Measurements from ENCODE around the gene PSKH1. TPM values are rescaled to one million over a fixed set of nuclear protein-coding genes. Genes with fewer than 3 reads are reported as not detected.
A peak's percentile ranks its signal among the peaks of the same experiment; 100 is the strongest.

The PSKH1 gene
- total RNA-seq, 2 donors from 2014 or later = 32.1 to 37.4 TPM

DNA sequence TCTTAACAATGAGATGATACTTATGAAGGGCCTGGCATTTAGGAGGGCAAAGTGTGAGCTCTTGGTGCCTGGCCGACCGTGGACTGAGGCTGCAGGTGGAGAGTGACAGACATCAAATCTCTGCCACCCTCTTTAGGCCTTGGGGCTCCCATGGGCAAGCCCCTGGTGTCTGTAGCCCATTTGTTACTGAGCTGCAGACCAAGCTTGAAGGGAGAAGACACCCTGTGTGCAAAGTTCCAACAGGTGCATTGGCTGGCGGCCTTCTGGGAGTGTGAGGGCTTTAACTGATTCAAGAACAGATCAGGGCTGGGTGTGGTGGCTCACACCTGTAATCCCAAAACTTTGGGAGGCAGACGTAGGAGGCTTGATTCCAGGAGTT is 39.4 kb downstream of the PSKH1 start:
- Mint-ChIP-seq H3K27me3 (ENCODE audit: insufficient read depth) (no peaks in the 10 kb centered on the region), H3K4me3 (no peak overlapping the region), H3K27ac (no peak overlapping the region), H3K4me1 (peaks cover 24% of the 10 kb centered on the region), H3K9me3 (no peaks in the 10 kb centered on the region), H3K36me3 (ENCODE audit: low read depth) (peaks cover 18% of the 10 kb centered on the region)
- DNase-seq = no peak
- WGBS, 2 experiments (ENCODE audit: insufficient coverage in 1 of 2, insufficient read length in 1 of 2) = 96 to 97% methylated on average over 3 to 4 of the region's 4 CpGs
- no peak for TF ChIP-seq CTCF (conservative IDR thresholded peaks at IDR 0.05)
- no peaks in the 10 kb centered on the region for H3K9me3 ChIP-seq (ENCODE audit: control insufficient read depth, low read length)
- H3K9ac ChIP-seq (ENCODE audit: extremely low read depth, low read length, poor library complexity, severe bottlenecking) = no peak overlapping the region
- H3K4me1 ChIP-seq (ENCODE audit: control insufficient read depth, insufficient read depth, low read length) = no peaks in the 10 kb centered on the region
- no peak overlapping the region for H3K27ac ChIP-seq (ENCODE audit: low read depth, low read length)
- H3K36me3 ChIP-seq (ENCODE audit: control insufficient read depth, insufficient read depth, low read length) = peaks cover 15% of the 10 kb centered on the region
- no peaks in the 10 kb centered on the region for H3K27me3 ChIP-seq (ENCODE audit: control insufficient read depth, insufficient read depth, low read length, poor library complexity, severe bottlenecking)
- H3K4me3 ChIP-seq (ENCODE audit: low read length) = no peak overlapping the region

- no peak overlapping the region for H3K4me3 ChIP-seq (ENCODE audit: low read length)
- H3K4me1 ChIP-seq (ENCODE audit: control insufficient read depth, insufficient read depth, low read length) = no peaks in the 10 kb centered on the region
- H3K9ac ChIP-seq (ENCODE audit: extremely low read depth, low read length, poor library complexity, severe bottlenecking) = no peak overlapping the region
- WGBS, 2 experiments (ENCODE audit: insufficient coverage in 1 of 2, insufficient read length in 1 of 2) = 90 to 91% methylated on average over 7 of the region's 7 CpGs
- H3K9me3 Mint-ChIP-seq = no peaks in the 10 kb centered on the region
- TF ChIP-seq CTCF (conservative IDR thresholded peaks at IDR 0.05) = no peak
- H3K27me3 Mint-ChIP-seq (ENCODE audit: insufficient read depth) = no peaks in the 10 kb centered on the region
- H3K27ac Mint-ChIP-seq = no peak overlapping the region
- H3K4me1 Mint-ChIP-seq = peaks cover 24% of the 10 kb centered on the region
- H3K36me3 ChIP-seq (ENCODE audit: control insufficient read depth, insufficient read depth, low read length) = peaks cover 13% of the 10 kb centered on the region
- H3K9me3 ChIP-seq (ENCODE audit: control insufficient read depth, low read length) = no peaks in the 10 kb centered on the region
- no peak for DNase-seq
- H3K36me3 Mint-ChIP-seq (ENCODE audit: low read depth) = peaks cover 16% of the 10 kb centered on the region
- H3K4me3 Mint-ChIP-seq = no peak overlapping the region
- H3K27me3 ChIP-seq (ENCODE audit: control insufficient read depth, insufficient read depth, low read length, poor library complexity, severe bottlenecking) = no peaks in the 10 kb centered on the region
- no peak overlapping the region for H3K27ac ChIP-seq (ENCODE audit: low read depth, low read length)
Observed at GRCh38 chr16:67933805-67934204, 40.8 kb downstream of the PSKH1 start.

DNA sequence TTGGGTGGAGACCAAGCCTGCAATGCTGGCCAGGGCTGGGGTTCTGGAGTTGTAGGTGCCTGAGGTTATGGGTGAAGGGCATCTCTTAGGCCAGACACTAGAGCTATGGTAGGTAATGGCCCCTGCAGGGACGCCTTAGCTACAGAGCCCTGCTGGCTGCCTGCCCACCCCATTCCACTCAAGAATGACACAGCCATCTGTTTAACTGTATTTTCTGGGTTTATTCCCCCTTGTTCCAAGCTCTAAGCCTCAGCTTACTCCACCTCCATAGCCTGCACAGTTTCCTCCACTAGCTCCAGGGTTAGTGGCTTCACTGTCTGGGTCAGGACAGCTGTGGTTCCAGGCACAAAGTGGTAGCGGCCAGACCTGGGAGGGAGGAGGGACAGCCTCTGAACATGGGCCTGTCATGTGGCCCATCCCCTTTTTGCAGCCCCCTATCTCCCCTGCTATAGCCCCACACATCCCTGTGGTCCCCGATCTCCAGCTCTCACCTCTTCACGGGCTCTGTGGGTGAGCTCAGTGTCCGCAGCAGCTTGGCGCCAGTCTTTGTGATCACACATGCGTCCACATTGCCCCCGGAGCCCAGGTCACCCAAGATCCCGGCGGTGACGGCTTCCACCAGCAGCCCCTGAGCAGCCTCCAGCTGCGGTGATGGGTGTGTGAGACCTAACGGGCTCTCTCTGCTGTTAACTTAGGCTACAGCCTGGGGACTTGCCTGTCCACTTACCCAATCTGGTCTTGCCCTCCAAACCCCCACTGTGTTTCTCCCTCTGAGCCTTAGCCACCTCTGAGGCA is 41.4 kb downstream of the PSKH1 start:
- Mint-ChIP-seq H3K9me3 (no peaks in the 10 kb centered on the region), H3K4me3 (peak overlapping the region; percentile 100), H3K36me3 (ENCODE audit: low read depth) (peaks cover 15% of the 10 kb centered on the region), H3K27me3 (ENCODE audit: insufficient read depth) (no peaks in the 10 kb centered on the region), H3K27ac (no peak overlapping the region), H3K4me1 (peaks cover 24% of the 10 kb centered on the region)
- Histone ChIP-seq H3K4me3 (ENCODE audit: low read length) (peak overlapping the region; percentile 93), H3K4me1 (ENCODE audit: control insufficient read depth, insufficient read depth, low read length) (no peaks in the 10 kb centered on the region), H3K27me3 (ENCODE audit: control insufficient read depth, insufficient read depth, low read length, poor library complexity, severe bottlenecking) (no peaks in the 10 kb centered on the region), H3K36me3 (ENCODE audit: control insufficient read depth, insufficient read depth, low read length) (peaks cover 6% of the 10 kb centered on the region), H3K9me3 (ENCODE audit: control insufficient read depth, low read length) (no peaks in the 10 kb centered on the region), H3K27ac (ENCODE audit: low read depth, low read length) (no peak overlapping the region), H3K9ac (ENCODE audit: extremely low read depth, low read length, poor library complexity, severe bottlenecking) (peak overlapping the region; percentile 44)
- no peak for TF ChIP-seq CTCF (conservative IDR thresholded peaks at IDR 0.05)
- 68 to 85% methylated on average over 5 to 13 of the region's 13 CpGs for WGBS, 2 experiments (ENCODE audit: insufficient coverage in 1 of 2, insufficient read length in 1 of 2)
- no peak for DNase-seq
